ENCODE data around the gene TPX2.
"Not testable (repeated sequence)": the region's sequence is repeated elsewhere in the genome, so short reads cannot be mapped to it uniquely, and the experiment has no call there.

TPX2 gene

GRCh38 chr20:31764641-31765305, 25.7 kb downstream of the TPX2 start:
- no peak for DNase-seq

- no peak for DNase-seq
These were observed 28.7 kb downstream of the TPX2 start for GRCh38 chr20:31767805-31768204.

GRCh38 chr20:31769681-31770080, 30.6 kb downstream of the TPX2 start:
- DNase-seq, result no peak

- DNase-seq, result no peak
These were observed 31.2 kb downstream of the TPX2 start for GRCh38 chr20:31770243-31770642.

GRCh38 chr20:31774408-31774807, 35.3 kb downstream of the TPX2 start:
- no peak for DNase-seq

GRCh38 chr20:31780839-31781238, 41.7 kb downstream of the TPX2 start:
- DNase-seq, result no peak

GRCh38 chr20:31781945-31782344, 42.9 kb downstream of the TPX2 start:
- no peak for DNase-seq

- DNase-seq, result no peak
These were observed 45.4 kb downstream of the TPX2 start for GRCh38 chr20:31784354-31785044.

GRCh38 chr20:31785089-31785488, 46.0 kb downstream of the TPX2 start:
- no peak for DNase-seq

- DNase-seq, result no peak
These were observed 49.5 kb downstream of the TPX2 start for GRCh38 chr20:31788578-31788977.

GRCh38 chr20:31790401-31790800, 51.3 kb downstream of the TPX2 start:
- no peak for DNase-seq

GRCh38 chr20:31797364-31797763, 58.3 kb downstream of the TPX2 start:
- no peak for DNase-seq

GRCh38 chr20:31801508-31801907, 62.4 kb downstream of the TPX2 start:
- no peak for DNase-seq

- DNase-seq, result no peak
These were observed 64.6 kb downstream of the TPX2 start for GRCh38 chr20:31803552-31804291.

GRCh38 chr20:31806564-31807355, 67.7 kb downstream of the TPX2 start:
- no peak for DNase-seq

GRCh38 chr20:31808481-31808880, 69.4 kb downstream of the TPX2 start:
- no peak for DNase-seq

GRCh38 chr20:31809661-31810060, 70.6 kb downstream of the TPX2 start:
- no peak for DNase-seq

- no peak for DNase-seq
These were observed 72.1 kb downstream of the TPX2 start for GRCh38 chr20:31811198-31811597.

- DNase-seq, result no peak
These were observed 73.0 kb downstream of the TPX2 start for GRCh38 chr20:31811796-31812728.

GRCh38 chr20:31813611-31814010, 74.5 kb downstream of the TPX2 start:
- no peak for DNase-seq

- DNase-seq, result not testable (repeated sequence)
These were observed 75.1 kb downstream of the TPX2 start for GRCh38 chr20:31814142-31814541.
